HepG2 (cell line): ENCODE measurements around the gene FNDC3B. TPM values are rescaled to one million over a fixed set of nuclear protein-coding genes. Genes with fewer than 3 reads are reported as not detected.

Experiments
- AGO2 ChIP-seq: fragments of 200-400 bp; formaldehyde crosslinking; optimal IDR thresholded peaks from 2 replicates; pipeline ENCODE3; 2017; ENCODE audit warnings: mild to moderate bottlenecking, low read depth, low read length, moderate library complexity
- BCL6 ChIP-seq: IDR thresholded peaks from 2 replicates; pipeline ENCODE4 v1.6.1; 2016; ENCODE audit warnings: missing genetic modification reagents, missing compliant biosample characterization
- DNMT3B ChIP-seq: conservative IDR thresholded peaks from 2 replicates; pipeline ENCODE4 v1.6.1; 2016; ENCODE audit warnings: missing biosample characterization, control low read depth
- FOXA3 ChIP-seq: IDR thresholded peaks from 2 replicates; pipeline ENCODE4 v1.6.1; 2016; ENCODE audit warnings: missing genetic modification reagents, missing compliant biosample characterization
- MAF1 ChIP-seq: sonication (generic); formaldehyde crosslinking; IDR thresholded peaks from 2 replicates; pipeline ENCODE4 v1.5.0; 2020; ENCODE audit warnings: missing genetic modification reagents, borderline replicate concordance
- NFYC ChIP-seq: IDR thresholded peaks from 2 replicates; pipeline ENCODE4 v1.6.1; 2016; ENCODE audit warnings: missing genetic modification reagents, missing compliant biosample characterization
- NR0B2 ChIP-seq: sonication (generic); formaldehyde crosslinking; IDR thresholded peaks from 2 replicates; pipeline ENCODE4 v1.4.0; 2020; ENCODE audit warnings: mild to moderate bottlenecking, missing genetic modification reagents
- NR1H2 ChIP-seq: sonication (generic); formaldehyde crosslinking; IDR thresholded peaks from 2 replicates; pipeline ENCODE4 v1.8.1; 2022; ENCODE audit warnings: low read depth, missing genetic modification reagents, borderline replicate concordance
- POLR2G ChIP-seq: fragments of 200-400 bp; formaldehyde crosslinking; IDR thresholded peaks from 2 replicates; pipeline ENCODE4 v1.6.1; 2018; ENCODE audit warnings: mild to moderate bottlenecking, low read depth, low read length, moderate library complexity
- PREB ChIP-seq: sonication (generic); formaldehyde crosslinking; IDR thresholded peaks from 2 replicates; pipeline ENCODE4 v1.4.0; 2020; ENCODE audit warnings: missing genetic modification reagents
- RARA ChIP-seq: IDR thresholded peaks from 2 replicates; pipeline ENCODE4 v1.6.1; 2016; ENCODE audit warnings: missing genetic modification reagents, missing compliant biosample characterization
- RBM22 ChIP-seq: fragments of 200-400 bp; formaldehyde crosslinking; optimal IDR thresholded peaks from 2 replicates; pipeline ENCODE3; 2017; ENCODE audit warnings: mild to moderate bottlenecking, low read length, moderate library complexity
- RFXANK ChIP-seq: IDR thresholded peaks from 2 replicates; pipeline ENCODE4 v1.6.1; 2016
- RFXAP ChIP-seq: sonication (generic); formaldehyde crosslinking; IDR thresholded peaks from 2 replicates; pipeline ENCODE4 v1.4.0; 2020; ENCODE audit warnings: missing genetic modification reagents, borderline replicate concordance
- SP1 ChIP-seq, 2 experiments: fragments of 450-650 bp in 1 of 2; sonication (generic) in 1 of 2; formaldehyde crosslinking in 1 of 2; IDR thresholded peaks; 2 replicates each; pipeline versions ENCODE4 v1.4.0 to v1.6.1; 2016 to 2020; ENCODE audit warnings: missing genetic modification reagents in 1 of 2
- SP5 ChIP-seq: IDR thresholded peaks from 2 replicates; pipeline ENCODE4 v1.6.1; 2016; ENCODE audit warnings: low read depth, borderline replicate concordance
- U2AF1 ChIP-seq: fragments of 200-400 bp; formaldehyde crosslinking; optimal IDR thresholded peaks from 2 replicates; pipeline ENCODE3; 2017; ENCODE audit warnings: mild to moderate bottlenecking, low read depth, low read length
- ZBTB44 ChIP-seq: sonication (generic); formaldehyde crosslinking; IDR thresholded peaks from 2 replicates; pipeline ENCODE4 v1.4.0; 2020; ENCODE audit warnings: missing genetic modification reagents
- ZMAT5 ChIP-seq: sonication (generic); formaldehyde crosslinking; IDR thresholded peaks from 2 replicates; pipeline ENCODE4 v1.5.0; 2020; ENCODE audit warnings: mild to moderate bottlenecking, low read depth, missing genetic modification reagents, borderline replicate concordance
- ZNF136 ChIP-seq: sonication (generic); formaldehyde crosslinking; IDR thresholded peaks from 2 replicates; pipeline ENCODE4 v1.8.1; 2022; ENCODE audit warnings: low read depth, mild to moderate bottlenecking, moderate library complexity, missing genetic modification reagents
- ZNF224 ChIP-seq: sonication (generic); formaldehyde crosslinking; IDR thresholded peaks from 2 replicates; pipeline ENCODE4 v1.5.0; 2020; ENCODE audit warnings: mild to moderate bottlenecking, missing genetic modification reagents
- ZNF24 ChIP-seq: fragments of 450-650 bp; IDR thresholded peaks from 2 replicates; pipeline ENCODE4 v1.6.1; 2017; ENCODE audit warnings: antibody characterized with exemption, mild to moderate bottlenecking
- ZNF382 ChIP-seq: sonication (generic); formaldehyde crosslinking; IDR thresholded peaks from 2 replicates; pipeline ENCODE4 v1.5.0; 2020; ENCODE audit warnings: missing genetic modification reagents, mild to moderate bottlenecking, borderline replicate concordance
- ZNF549 ChIP-seq: sonication (generic); formaldehyde crosslinking; IDR thresholded peaks from 2 replicates; pipeline ENCODE4 v1.5.0; 2020; ENCODE audit warnings: missing genetic modification reagents
- ZNF652 ChIP-seq: IDR thresholded peaks from 2 replicates; pipeline ENCODE4 v1.6.1; 2016; ENCODE audit warnings: low read depth, borderline replicate concordance
- ZUFSP ChIP-seq: sonication (generic); formaldehyde crosslinking; IDR thresholded peaks from 2 replicates; pipeline ENCODE4 v1.9.0; 2021; ENCODE audit warnings: missing genetic modification reagents, mild to moderate bottlenecking, borderline replicate concordance
- polyA plus RNA-seq, 8 experiments: library from polyadenylated mRNA; depleted of rRNA in 3 of 8; stranded (reverse) in 7 of 8; unstranded in 1 of 8; fragments of >200 nt; fragmentation: Illumina TruSeq in 4 of 8; extraction: Trizol in 4 of 8; gene quantifications; 2 replicates each; pipeline versions ENCODE4 v1.2.1 to v1.2.3, GENCODE V29; 2011 to 2016; ENCODE audit warnings: low read depth in 4 of 8, missing spikeins in 1 of 8, mixed read lengths in 1 of 8; ENCODE audit not compliant: insufficient read depth in 1 of 8
- total RNA-seq, 5 experiments: library from RNA; depleted of rRNA; stranded (reverse); fragments of >200 nt; fragmentation: Illumina TruSeq; extraction: Trizol; gene quantifications; 2 replicates each; pipeline ENCODE4 v1.2.3, GENCODE V29; 2016; ENCODE audit warnings: low read depth in 1 of 5

FNDC3B gene
- total and polyA plus RNA-seq, 2 of the 13 experiments (the other 11 are each of a cell fraction or from before 2014, with no cell fraction given), result 74.8 to 103 TPM

- no peak for TF ChIP-seq NR1H2 (CRISPR knock-in tag)
- TF ChIP-seq RFXAP (CRISPR knock-in tag), result no peak
- TF ChIP-seq FOXA3 (CRISPR knock-in tag), result no peak
- peak; percentile 66 for TF ChIP-seq RBM22
- TF ChIP-seq ZNF549 (CRISPR knock-in tag), result no peak
- 0 out of 2 replicates have a peak, but pooled peaks have one; percentile 17 for TF ChIP-seq NFYC
- no peak for TF ChIP-seq MAF1
- TF ChIP-seq NR0B2 (CRISPR knock-in tag), result no peak
- TF ChIP-seq SP1 (IDR thresholded peaks at IDR 0.05), result no peak
- TF ChIP-seq SP1 (CRISPR knock-in tag; IDR thresholded peaks at IDR 0.05), result no peak
- TF ChIP-seq ZUFSP, result no peak
- TF ChIP-seq PREB, result no peak
- TF ChIP-seq ZNF382, result no peak
- TF ChIP-seq ZNF24, result no peak
- TF ChIP-seq ZMAT5 (CRISPR knock-in tag), result no peak
- TF ChIP-seq ZNF224, result no peak
- TF ChIP-seq ZNF136, result no peak
- TF ChIP-seq RARA (CRISPR knock-in tag), result 0 out of 2 replicates have a peak, but pooled peaks have one; percentile 18
- peak; percentile 50 for TF ChIP-seq AGO2
- TF ChIP-seq BCL6 (CRISPR knock-in tag), result 0 out of 2 replicates have a peak, but pooled peaks have one; percentile 7
- no peak for TF ChIP-seq ZBTB44
- no peak for TF ChIP-seq U2AF1
- no peak for TF ChIP-seq SP5 (CRISPR knock-in tag)
- no peak for TF ChIP-seq RFXANK
- no peak; the same call in 1 of the 2 replicates for TF ChIP-seq POLR2G
- no peak for TF ChIP-seq DNMT3B (CRISPR knock-in tag)
- TF ChIP-seq ZNF652 (CRISPR knock-in tag), result 0 out of 2 replicates have a peak, but pooled peaks have one; percentile 8
Measured at GRCh38 chr3:172142051-172142863, 102.9 kb downstream of the FNDC3B start (continued).
